HG02884 (cell line): ENCODE results near the gene GAA.
"Not testable (repeated sequence)": the region's sequence is repeated elsewhere in the genome, so short reads cannot be mapped to it uniquely, and the experiment has no call there.

ENCODE experiments used
- ATAC-seq: cut with Tn5 transposase; IDR thresholded peaks from one replicate; pipeline ENCODE4 v1.9.1; 2021; ENCODE audit warnings: mild to moderate bottlenecking, moderate library complexity; ENCODE audit not compliant: unreplicated experiment

Gene GAA

GRCh38 chr17:80082403-80083135 is 18.8 kb upstream of the GAA start:
- no peak for ATAC-seq

- ATAC-seq, result no peak
Observed at GRCh38 chr17:80083136-80083661, 18.2 kb upstream of the GAA start.

GRCh38 chr17:80084773-80085172 is 16.6 kb upstream of the GAA start:
- no peak for ATAC-seq

- no peak for ATAC-seq
Observed at GRCh38 chr17:80086081-80086480, 15.3 kb upstream of the GAA start.

- ATAC-seq, result no peak
Observed at GRCh38 chr17:80086616-80087015, 14.8 kb upstream of the GAA start.

- ATAC-seq, result no peak
Observed at GRCh38 chr17:80087346-80088265, 13.8 kb upstream of the GAA start.

- ATAC-seq, result no peak
Observed at GRCh38 chr17:80089762-80090161, 11.6 kb upstream of the GAA start.

- ATAC-seq, result not testable (repeated sequence)
Observed at GRCh38 chr17:80090164-80090563, 11.2 kb upstream of the GAA start.

- ATAC-seq, result no peak
Observed at GRCh38 chr17:80091376-80091775, 10.0 kb upstream of the GAA start.

GRCh38 chr17:80092959-80093358 is 8.4 kb upstream of the GAA start:
- ATAC-seq, result no peak

- no peak for ATAC-seq
Observed at GRCh38 chr17:80095038-80095843, 6.1 kb upstream of the GAA start.

- ATAC-seq, result no peak
Observed at GRCh38 chr17:80095844-80096475, 5.4 kb upstream of the GAA start.

GRCh38 chr17:80096561-80097021 is 4.8 kb upstream of the GAA start:
- no peak for ATAC-seq

- ATAC-seq, result no peak
Observed at GRCh38 chr17:80097127-80097621, 4.2 kb upstream of the GAA start.

GRCh38 chr17:80097844-80098691 is 3.3 kb upstream of the GAA start:
- no peak for ATAC-seq

- ATAC-seq, result no peak
Observed at GRCh38 chr17:80099291-80100034, 1.9 kb upstream of the GAA start.

GRCh38 chr17:80100035-80100323 is 1.4 kb upstream of the GAA start:
- no peak for ATAC-seq

GRCh38 chr17:80101946-80102663 is 724 bp downstream of the GAA start:
- ATAC-seq, result no peak
